ENCODE results near the gene LSM3.

LSM3 gene

GRCh38 chr3:14222457-14222856 is 43.8 kb downstream of the LSM3 start:
- Histone ChIP-seq H2AFZ (ENCODE audit: low read length) (no peak overlapping the region), H3K27ac (ENCODE audit: low read depth, low read length, poor library complexity, severe bottlenecking) (no peak overlapping the region), H3K36me3 (ENCODE audit: insufficient read depth, low read length) (no peaks in the 10 kb centered on the region; the same call in 1 of the 2 replicates), H4K20me1 (ENCODE audit: insufficient read depth, low read length) (no peaks in the 10 kb centered on the region), H3K9me3 (ENCODE audit: low read length) (peaks cover 4% of the 10 kb centered on the region; the same call in 1 of the 2 replicates), H3K4me1 (ENCODE audit: insufficient read depth, low read length, severe bottlenecking) (peaks cover 14% of the 10 kb centered on the region), H3K9ac (ENCODE audit: low read length) (no peak overlapping the region), H3K9me2 (ENCODE audit: low read depth, low read length) (no peaks in the 10 kb centered on the region), H3K27me3 (ENCODE audit: insufficient read depth, low read length) (no peaks in the 10 kb centered on the region), H3F3A (ENCODE audit: insufficient read depth, low read length) (no peaks in the 10 kb centered on the region), H3K4me3 (ENCODE audit: low read depth, low read length, poor library complexity, severe bottlenecking) (no peak overlapping the region), H3K4me2 (ENCODE audit: low read length) (no peak overlapping the region), H3K79me2 (ENCODE audit: insufficient read depth, low read length) (no peaks in the 10 kb centered on the region)
- TF ChIP-seq EZH2 (IDR thresholded peaks at IDR 0.05; ENCODE audit: borderline replicate concordance, low read length) (no peak), CTCF (IDR thresholded peaks at IDR 0.05; ENCODE audit: low read length) (no peak)

DNA sequence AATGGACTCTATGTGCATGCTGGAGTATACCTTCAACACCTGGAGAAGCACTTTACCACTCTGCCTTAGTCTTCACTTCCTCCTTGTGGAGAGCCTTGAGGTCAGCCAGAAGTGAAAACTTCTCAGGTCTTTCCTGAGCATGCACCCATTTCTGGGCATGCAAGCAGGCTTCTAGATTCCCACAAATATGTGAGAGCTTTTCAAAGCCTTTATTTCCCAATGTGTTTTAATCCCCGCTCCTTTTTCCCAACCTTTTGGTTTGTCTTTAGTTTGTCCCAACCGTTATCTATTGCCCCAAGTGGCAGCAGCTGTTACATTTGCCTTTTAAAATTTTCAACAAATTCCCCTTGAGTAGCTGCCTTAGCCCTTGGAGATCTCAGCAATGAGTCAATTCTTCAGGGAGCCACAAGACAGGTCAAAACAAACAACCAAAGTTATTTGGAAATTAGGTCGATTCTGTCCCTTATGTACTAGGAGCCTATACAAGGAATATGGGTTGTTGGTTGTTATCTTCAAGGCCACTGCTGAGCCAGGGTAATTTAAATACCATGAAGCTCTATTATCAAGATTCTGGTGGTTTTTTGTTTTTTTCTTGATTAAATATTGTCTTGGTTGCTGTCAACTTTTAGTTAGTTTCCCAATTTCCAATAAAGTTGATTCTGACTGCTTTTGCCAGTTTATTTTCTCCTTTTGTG is 44.4 kb downstream of the LSM3 start:
- Histone ChIP-seq H3K4me2 (ENCODE audit: low read length) (no peak overlapping the region), H3K36me3 (ENCODE audit: insufficient read depth, low read length) (no peaks in the 10 kb centered on the region; the same call in 1 of the 2 replicates), H2AFZ (ENCODE audit: low read length) (no peak overlapping the region), H3K4me3 (ENCODE audit: low read depth, low read length, poor library complexity, severe bottlenecking) (no peak overlapping the region), H3K27me3 (ENCODE audit: insufficient read depth, low read length) (no peaks in the 10 kb centered on the region; the same call in 1 of the 2 replicates), H3K79me2 (ENCODE audit: insufficient read depth, low read length) (no peaks in the 10 kb centered on the region), H3F3A (ENCODE audit: insufficient read depth, low read length) (no peaks in the 10 kb centered on the region), H3K9me2 (ENCODE audit: low read depth, low read length) (no peaks in the 10 kb centered on the region), H3K9ac (ENCODE audit: low read length) (no peak overlapping the region), H3K9me3 (ENCODE audit: low read length) (peaks cover 4% of the 10 kb centered on the region; the same call in 1 of the 2 replicates), H4K20me1 (ENCODE audit: insufficient read depth, low read length) (no peaks in the 10 kb centered on the region), H3K27ac (ENCODE audit: low read depth, low read length, poor library complexity, severe bottlenecking) (no peak overlapping the region), H3K4me1 (ENCODE audit: insufficient read depth, low read length, severe bottlenecking) (peaks cover 14% of the 10 kb centered on the region)
- no peak for TF ChIP-seq EZH2 (IDR thresholded peaks at IDR 0.05; ENCODE audit: borderline replicate concordance, low read length)
- TF ChIP-seq CTCF (IDR thresholded peaks at IDR 0.05; ENCODE audit: low read length) = no peak

DNA sequence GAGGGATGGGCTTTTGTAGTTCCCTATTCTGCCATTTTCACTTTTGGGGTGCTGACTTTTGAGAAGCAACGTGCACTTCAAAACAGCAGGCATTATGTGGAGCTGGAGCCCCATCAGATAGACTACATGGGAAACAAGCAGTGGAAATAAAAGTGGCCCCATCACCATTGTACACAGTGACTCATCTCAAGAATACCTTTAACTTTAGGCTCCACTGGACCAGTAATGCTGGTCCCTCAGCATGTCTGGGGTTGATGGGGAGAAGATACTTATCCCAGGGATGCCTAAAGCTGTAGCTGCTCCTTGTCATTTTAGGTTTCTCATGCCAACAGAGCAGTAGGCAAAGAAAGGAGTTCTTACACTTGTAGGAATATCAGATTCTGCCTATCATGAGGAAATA is 45.0 kb downstream of the LSM3 start:
- H3K4me1 ChIP-seq (ENCODE audit: insufficient read depth, low read length, severe bottlenecking) = peaks cover 17% of the 10 kb centered on the region
- H3K9me3 ChIP-seq (ENCODE audit: low read length) = peaks cover 4% of the 10 kb centered on the region; the same call in 1 of the 2 replicates
- H3K36me3 ChIP-seq (ENCODE audit: insufficient read depth, low read length) = no peaks in the 10 kb centered on the region; the same call in 1 of the 2 replicates
- TF ChIP-seq CTCF (IDR thresholded peaks at IDR 0.05; ENCODE audit: low read length) (no peak), EZH2 (IDR thresholded peaks at IDR 0.05; ENCODE audit: borderline replicate concordance, low read length) (no peak)
- no peaks in the 10 kb centered on the region for H4K20me1 ChIP-seq (ENCODE audit: insufficient read depth, low read length)
- H3K4me3 ChIP-seq (ENCODE audit: low read depth, low read length, poor library complexity, severe bottlenecking) = no peak overlapping the region
- no peaks in the 10 kb centered on the region for H3F3A ChIP-seq (ENCODE audit: insufficient read depth, low read length)
- H3K4me2 ChIP-seq (ENCODE audit: low read length) = no peak overlapping the region
- no peaks in the 10 kb centered on the region for H3K9me2 ChIP-seq (ENCODE audit: low read depth, low read length)
- no peak overlapping the region for H3K27ac ChIP-seq (ENCODE audit: low read depth, low read length, poor library complexity, severe bottlenecking)
- H3K79me2 ChIP-seq (ENCODE audit: insufficient read depth, low read length) = no peaks in the 10 kb centered on the region
- no peak overlapping the region for H2AFZ ChIP-seq (ENCODE audit: low read length)
- no peaks in the 10 kb centered on the region; the same call in 1 of the 2 replicates for H3K27me3 ChIP-seq (ENCODE audit: insufficient read depth, low read length)
- no peak overlapping the region for H3K9ac ChIP-seq (ENCODE audit: low read length)

Data from OCI-LY1 (cell line).